Ishikawa (cell line): ENCODE data around the gene CAMK4.

Experiments
- EP300 ChIP-seq: IDR thresholded peaks from 2 replicates; pipeline ENCODE4 v1.6.1; 2012; ENCODE audit warnings: borderline replicate concordance
- TAF1 ChIP-seq: IDR thresholded peaks from 2 replicates; pipeline ENCODE4 v1.6.1; 2012; ENCODE audit warnings: low read depth, mild to moderate bottlenecking
- TF ChIP-seq, protein P1 (sequence below): IDR thresholded peaks from 2 replicates; pipeline ENCODE4 v1.6.1; 2012; ENCODE audit warnings: low read depth, mild to moderate bottlenecking

DNA sequence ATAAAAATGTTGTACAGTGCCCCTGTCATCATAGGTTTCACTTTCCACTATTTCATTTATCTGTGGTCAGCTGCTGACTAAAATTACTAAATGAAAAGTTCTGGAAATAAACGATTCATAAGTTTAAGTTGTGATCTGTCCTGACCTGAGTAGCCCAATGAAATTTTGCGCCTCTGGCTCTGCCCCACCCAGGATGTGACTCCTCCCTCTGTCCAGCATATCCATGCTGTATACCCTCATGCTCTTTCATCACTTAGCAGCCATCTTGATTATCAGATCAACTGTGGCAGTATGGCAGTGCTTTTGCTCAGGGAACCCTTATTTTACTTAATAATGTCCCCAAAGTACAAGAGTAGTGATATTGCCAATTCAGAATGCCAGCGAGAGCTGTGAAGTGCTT lies 190.9 kb downstream of the CAMK4 start:
- TF ChIP-seq TAF1 (no peak), EP300 (no peak)
- TF ChIP-seq, protein P1, sequence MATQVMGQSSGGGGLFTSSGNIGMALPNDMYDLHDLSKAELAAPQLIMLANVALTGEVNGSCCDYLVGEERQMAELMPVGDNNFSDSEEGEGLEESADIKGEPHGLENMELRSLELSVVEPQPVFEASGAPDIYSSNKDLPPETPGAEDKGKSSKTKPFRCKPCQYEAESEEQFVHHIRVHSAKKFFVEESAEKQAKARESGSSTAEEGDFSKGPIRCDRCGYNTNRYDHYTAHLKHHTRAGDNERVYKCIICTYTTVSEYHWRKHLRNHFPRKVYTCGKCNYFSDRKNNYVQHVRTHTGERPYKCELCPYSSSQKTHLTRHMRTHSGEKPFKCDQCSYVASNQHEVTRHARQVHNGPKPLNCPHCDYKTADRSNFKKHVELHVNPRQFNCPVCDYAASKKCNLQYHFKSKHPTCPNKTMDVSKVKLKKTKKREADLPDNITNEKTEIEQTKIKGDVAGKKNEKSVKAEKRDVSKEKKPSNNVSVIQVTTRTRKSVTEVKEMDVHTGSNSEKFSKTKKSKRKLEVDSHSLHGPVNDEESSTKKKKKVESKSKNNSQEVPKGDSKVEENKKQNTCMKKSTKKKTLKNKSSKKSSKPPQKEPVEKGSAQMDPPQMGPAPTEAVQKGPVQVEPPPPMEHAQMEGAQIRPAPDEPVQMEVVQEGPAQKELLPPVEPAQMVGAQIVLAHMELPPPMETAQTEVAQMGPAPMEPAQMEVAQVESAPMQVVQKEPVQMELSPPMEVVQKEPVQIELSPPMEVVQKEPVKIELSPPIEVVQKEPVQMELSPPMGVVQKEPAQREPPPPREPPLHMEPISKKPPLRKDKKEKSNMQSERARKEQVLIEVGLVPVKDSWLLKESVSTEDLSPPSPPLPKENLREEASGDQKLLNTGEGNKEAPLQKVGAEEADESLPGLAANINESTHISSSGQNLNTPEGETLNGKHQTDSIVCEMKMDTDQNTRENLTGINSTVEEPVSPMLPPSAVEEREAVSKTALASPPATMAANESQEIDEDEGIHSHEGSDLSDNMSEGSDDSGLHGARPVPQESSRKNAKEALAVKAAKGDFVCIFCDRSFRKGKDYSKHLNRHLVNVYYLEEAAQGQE: no peak
